Measurements from ENCODE around the gene SAPCD2.

GRCh38 chr9:137012694-137013570 lies 57.4 kb downstream of the SAPCD2 start:
- TF ChIP-seq POLR2A (IDR thresholded peaks at IDR 0.05), result no peak
- no peak for TF ChIP-seq CTCF (IDR thresholded peaks at IDR 0.05)
